ENCODE data around the gene GATAD2A.
A peak's percentile ranks its signal among the peaks of the same experiment; 100 is the strongest.

GATAD2A gene

DNA sequence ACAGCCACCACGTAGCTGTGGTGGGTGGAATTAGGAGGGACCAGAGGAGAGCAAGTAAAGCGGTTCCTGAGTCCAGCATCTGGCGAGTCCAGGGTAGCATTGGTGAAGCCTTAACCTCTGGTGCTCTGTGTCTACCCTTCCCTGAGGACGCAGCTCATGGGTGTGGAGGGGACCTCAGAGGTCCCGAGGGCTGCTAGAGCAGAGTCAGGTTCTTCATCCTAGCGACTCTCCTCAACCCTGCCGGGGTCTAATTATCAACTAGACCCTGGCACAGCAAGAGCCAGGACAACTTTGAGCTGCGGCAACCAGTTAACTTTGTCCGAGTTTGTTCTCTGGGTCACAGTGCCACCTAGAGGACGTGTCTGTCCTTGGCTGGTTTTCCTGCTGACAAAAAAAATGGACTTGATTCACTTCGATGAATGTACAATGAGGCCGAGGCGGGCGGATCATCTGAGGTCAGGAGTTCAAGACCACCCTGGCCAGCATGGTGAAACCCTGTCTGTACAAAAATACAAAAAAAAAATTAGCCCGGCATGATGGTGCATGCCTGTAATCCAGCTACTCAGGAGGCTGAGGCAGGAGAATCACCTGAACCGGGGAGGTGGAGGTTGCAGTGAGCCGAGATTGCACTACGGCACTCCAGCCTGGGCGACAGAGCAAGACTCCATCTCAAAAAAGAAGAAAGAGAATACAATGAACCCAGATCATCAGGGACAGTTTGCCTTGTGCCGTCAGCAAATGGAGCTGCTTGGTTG is 84.9 kb downstream of the GATAD2A start:
- DNase-seq, result peak; percentile 82 to 89 (median 83)

DNA sequence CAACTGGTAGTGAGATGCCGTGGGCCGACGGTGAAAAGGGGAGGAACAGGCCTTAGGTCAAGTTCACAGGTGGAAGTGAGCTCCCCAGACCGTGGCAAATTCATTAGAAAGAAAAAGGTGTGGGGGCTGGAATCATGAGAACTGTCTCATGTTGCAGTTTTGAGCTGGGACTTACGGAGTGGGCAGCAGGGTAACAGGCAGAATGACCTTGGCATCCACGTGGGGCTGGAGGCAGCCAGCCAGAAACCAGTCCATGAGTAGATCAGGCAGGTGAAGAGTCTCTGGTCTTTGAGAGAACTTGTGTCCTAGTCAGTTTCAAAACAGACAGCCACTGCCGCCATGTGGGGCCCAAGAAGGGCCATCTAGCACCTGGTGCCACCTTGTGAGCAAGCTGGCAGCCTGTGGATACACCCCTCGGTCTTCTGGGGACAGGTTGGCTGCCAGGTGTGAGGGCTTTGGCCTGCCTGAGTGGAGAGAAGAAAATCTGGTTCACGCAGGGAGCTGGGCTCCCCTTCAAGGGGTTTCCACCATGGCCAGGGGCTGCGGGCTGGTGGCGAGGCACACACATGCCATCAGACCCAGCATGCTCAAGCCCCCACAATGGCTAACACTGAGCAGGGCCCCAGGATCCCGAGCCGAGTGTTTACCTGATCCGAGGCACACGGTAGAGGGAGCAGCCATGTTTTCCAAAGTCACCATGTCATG is 86.0 kb downstream of the GATAD2A start:
- DNase-seq, result no peak

DNA sequence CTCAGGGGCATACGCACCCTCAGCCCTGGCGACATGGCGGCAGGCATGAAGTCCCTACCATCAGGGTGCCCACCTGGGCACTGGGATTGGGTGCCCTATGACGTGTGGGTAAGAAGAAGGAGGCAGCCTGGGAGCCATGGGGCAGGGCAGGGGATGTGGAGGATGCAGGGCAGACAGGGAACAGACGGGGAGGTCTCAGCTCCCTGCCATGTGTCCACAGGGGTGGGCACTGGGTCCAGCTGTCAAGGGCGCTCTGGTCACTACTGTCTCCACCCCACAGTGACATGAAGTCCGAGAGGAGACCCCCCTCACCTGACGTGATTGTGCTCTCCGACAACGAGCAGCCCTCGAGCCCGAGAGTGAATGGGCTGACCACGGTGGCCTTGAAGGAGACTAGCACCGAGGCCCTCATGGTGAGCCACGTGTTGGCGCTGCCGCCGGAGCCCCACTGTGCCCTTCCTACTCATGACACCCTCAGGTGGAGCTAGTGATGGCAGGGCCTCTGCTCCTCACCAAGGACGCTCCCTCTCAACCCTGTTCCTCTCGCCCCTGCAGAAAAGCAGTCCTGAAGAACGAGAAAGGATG is 86.6 kb downstream of the GATAD2A start:
- no peak for DNase-seq

DNA sequence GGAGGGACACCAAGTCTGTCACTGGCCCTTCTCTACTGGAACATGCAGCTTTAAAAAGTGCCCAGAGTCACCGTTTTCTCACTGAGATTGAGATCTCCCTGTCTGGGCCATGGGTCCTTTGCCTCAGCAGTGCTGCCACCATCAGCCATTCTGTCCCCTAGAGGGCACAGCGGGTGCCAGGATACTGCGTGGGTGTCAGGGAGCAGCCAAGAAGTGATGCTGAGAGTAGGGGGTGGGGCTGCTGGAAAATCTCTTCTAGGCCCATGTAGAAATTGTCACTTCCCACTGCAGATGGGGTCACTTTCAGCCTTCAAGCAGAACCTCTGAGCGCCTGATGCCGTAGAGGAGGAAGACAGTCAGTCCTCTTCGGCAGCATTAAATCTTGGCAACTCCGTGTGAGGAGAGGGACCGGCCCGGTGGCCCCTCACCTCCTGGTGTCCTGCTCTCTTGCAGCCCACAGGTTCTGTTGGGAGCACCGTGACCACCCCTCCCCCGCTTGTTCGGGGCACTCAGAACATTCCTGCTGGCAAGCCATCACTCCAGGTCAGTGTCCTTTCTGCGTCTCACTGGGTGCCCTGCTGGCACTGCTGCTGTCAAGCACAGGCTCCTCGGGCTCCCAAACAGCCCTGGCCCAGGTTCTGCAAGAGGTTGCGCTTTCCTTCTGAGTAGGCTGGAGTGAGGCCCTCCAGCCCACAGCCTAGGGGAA is 88.5 kb downstream of the GATAD2A start:
- peak; percentile 17 to 44 (median 30) for DNase-seq

DNA sequence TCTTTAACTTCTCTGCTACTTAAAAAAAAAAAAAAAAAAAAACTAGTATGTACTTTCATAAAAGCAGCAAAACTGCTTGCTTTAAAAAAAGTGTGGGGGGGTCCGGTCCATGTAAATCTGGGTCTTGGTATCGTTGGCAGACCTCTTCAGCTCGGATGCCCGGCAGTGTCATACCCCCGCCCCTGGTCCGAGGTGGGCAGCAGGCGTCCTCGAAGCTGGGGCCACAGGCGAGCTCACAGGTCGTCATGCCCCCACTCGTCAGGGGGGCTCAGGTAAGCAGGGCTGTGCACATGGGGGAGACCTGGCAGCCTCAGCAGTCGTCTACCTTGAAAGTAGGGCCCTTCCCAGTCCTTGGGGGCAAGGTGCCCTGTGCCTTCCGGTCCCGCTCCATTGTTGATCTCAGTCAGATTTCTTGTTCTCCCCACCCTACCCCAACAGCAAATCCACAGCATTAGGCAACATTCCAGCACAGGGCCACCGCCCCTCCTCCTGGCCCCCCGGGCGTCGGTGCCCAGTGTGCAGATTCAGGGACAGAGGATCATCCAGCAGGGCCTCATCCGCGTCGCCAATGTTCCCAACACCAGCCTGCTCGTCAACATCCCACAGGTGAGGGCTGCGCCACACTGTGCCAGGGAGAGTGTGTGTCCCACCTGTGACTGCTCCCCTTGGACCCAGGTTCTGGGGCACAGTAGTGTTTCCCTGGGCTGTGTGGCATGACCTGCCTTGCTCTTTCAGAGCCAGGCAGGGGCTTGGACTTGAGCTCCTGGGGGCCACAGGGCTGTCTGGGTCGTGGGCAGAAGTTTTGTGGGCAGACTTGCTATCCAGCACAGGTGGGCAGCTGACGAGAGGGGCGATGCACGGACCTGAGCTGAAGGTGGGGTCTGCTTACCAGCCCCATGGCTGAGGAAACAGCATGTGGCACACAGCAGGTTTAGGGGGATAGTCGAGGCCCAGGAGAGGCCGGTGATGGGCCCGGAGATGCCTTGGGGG is 90.4 kb downstream of the GATAD2A start:
- DNase-seq, result no peak

DNA sequence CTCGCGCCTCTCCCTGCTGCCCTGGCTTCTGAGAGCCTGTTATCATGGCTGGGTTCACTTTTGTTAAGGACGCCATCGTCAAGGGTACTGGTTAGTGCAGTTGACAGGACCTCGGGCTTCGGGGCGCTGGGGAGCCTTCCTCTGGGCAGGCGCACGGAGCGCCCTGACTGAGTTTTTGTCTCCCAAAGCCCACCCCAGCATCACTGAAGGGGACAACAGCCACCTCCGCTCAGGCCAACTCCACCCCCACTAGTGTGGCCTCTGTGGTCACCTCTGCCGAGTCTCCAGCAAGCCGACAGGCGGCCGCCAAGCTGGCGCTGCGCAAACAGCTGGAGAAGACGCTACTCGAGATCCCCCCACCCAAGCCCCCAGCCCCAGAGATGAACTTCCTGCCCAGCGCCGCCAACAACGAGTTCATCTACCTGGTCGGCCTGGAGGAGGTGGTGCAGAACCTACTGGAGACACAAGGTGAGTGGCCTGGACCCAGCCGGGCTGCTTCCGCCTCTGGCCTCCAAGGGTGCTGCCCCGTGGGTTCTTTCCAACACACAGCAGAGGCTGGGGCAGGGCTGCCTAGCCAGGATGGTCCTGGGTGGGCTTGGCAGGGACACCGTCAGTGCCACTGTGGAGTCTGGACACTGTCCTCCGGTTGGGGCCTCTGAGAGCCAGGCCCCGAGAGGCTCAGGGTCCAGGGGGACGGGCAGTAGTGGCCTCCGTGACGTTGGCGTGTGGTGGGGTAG is 92.9 kb downstream of the GATAD2A start:
- no peak for DNase-seq

DNA sequence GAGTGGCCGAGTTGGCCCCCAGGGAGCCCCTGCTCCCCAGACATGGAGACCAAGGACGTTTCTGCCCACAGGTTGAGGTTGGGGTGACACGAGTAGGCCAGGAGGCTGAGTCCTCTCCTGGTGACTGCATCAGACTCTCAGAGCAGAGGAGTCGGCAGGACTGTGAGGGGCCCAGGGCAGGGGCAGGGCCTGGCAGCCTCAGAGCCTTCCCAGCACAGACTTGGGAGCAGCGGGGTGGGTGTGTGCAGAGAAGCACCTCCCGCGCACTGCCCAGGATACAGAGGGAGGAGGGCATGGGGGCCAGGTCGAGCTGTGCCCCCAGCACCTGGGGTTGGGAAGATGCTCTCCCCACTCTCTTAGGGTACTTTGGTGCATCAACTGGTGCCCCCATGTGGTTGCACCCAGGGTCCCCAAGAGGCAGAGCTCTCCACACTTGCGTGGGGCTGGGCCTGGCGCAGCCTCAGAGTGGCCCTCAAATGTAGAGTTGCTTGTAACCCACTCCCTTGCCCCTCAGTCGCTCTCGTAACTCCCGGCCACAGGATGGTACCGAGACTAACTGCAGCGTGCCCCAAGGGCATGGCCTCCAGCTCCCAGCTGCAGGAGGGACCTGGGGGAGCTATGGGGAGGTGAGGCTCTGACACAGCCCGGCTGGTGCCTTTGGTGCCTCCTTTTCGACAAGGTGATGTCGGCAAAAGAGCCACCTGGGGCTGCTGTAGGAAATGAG is 94.0 kb downstream of the GATAD2A start:
- DNase-seq, result no peak

DNA sequence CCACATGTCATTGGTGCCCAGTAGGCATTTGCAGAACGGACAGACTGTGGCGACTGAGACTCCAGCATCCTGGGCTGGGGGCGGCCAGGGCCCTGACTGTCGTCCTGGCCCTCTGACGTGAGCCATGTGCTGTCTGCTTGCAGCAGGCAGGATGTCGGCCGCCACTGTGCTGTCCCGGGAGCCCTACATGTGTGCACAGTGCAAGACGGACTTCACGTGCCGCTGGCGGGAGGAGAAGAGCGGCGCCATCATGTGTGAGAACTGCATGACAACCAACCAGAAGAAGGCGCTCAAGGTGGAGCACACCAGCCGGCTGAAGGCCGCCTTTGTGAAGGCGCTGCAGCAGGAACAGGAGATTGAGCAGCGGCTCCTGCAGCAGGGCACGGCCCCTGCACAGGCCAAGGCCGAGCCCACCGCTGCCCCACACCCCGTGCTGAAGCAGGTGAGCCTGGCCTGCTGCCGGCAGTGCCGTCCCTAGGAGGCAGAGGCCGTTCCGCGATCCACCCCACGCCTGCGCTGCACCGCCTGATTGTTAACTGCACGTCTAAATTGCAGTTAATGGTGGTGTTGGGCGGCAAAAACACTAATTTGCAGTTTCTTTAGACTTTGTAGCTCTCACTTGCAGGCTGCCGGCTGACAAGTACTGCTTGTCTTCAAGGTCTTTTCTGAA is 95.6 kb downstream of the GATAD2A start:
- DNase-seq, result no peak

DNA sequence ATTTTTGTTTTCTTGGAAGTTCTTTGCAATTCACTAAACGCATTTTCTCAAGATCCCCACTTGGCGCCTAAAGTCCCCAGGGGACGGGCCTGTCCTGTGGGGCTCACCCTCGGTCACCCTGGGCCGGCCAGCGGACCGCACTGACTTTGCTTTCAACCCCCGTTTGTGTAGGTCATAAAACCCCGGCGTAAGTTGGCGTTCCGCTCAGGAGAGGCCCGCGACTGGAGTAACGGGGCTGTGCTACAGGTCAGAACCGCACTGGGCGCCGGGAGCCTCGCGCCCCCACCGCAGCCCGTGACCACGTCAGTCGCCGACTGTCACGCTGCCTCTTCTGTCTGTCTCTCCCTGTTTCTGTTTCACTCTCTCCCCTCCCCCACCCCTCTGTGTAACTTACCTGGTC is 96.3 kb downstream of the GATAD2A start:
- no peak for DNase-seq

DNA sequence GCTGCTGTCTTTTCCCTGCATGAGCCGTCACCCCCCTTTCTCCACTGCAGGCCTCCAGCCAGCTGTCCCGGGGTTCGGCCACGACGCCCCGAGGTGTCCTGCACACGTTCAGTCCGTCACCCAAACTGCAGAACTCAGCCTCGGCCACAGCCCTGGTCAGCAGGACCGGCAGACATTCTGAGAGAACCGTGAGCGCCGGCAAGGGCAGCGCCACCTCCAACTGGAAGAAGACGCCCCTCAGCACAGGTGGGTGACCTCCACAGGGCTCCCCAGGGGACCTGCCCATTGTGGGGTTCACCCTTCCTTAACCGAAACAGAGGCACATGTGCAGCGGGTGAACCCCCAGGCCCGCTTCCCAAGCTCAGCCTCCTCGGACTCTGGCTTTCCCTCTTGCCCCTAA is 96.8 kb downstream of the GATAD2A start:
- DNase-seq, result no peak

DNA sequence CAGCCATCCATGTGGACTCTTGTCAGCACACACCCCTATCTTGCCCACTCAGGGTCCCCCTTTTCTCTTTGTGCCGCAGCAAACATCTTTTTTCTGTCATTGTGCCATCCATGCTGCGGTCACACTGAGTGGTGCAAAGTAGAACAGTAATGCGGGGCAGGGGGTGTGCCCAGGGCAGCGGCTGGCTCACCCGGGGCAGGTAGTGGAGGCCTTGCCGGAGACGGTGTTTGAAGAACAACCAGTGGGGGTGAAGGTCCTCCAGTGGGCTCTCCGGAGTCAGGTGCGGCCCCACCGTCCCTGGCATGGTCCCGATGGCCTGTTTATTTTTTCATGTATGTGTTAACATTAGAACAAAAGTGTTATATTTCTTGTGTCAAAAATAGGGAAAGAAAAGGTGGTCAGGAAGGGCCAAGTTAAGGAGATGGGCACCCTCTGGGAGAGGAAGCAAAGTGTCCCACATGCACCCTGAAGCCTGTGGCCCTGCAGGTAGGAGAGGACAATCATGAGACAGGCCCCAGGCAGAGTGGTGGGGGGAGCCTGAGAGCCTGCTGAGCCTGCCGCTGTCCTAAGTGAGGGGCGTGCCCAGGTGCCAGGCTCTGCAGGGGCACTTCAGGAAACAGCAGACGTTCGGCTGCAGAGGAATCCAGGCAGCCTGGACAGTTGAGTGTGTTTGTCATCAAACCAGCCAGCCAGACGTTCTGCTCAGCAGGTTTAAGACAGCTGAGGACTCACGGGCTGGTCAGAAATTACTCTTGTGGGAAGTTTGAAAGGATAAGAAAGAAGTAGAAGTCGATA is 97.5 kb downstream of the GATAD2A start:
- no peak for DNase-seq

DNA sequence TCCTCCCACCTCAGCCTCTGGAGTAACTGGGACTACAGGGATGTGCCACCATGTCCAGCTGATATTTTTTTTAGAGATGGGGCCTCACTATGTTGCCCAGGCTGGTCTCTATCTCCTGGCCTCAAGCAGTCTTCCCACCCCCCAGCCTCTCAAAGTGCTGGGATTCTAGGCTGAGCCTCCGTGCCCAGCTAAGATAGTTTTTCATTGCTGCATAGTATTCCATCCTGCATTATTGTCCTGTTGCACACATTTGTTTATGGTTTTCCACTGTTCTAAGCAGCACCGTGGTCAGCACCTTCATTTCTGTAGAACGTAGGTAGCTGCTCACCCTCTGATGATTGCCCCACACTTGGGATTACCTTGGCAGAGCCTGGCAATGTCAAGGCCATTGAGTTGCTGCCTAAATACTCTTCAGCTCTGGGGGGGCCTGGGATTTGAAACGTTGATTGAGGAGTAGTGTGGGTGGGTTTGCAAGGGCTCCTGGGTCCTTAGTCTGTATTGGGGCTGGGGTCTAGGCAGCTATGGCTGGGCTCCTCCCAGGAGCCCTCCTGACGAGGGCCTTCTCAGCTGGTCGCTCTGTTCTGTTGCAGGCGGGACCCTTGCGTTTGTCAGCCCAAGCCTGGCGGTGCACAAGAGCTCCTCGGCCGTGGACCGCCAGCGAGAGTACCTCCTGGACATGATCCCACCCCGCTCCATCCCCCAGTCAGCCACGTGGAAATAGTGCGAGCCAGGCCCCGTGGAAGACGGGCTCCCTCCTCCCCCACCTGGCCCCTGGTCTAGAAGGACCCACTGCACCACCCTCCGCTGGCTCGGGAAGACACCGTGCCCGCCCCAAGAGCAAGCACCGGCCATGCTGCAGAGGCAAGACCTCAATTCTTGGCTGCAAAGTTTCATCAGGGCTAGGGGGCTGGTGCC is 99.5 kb downstream of the GATAD2A start:
- no peak for DNase-seq

DNA sequence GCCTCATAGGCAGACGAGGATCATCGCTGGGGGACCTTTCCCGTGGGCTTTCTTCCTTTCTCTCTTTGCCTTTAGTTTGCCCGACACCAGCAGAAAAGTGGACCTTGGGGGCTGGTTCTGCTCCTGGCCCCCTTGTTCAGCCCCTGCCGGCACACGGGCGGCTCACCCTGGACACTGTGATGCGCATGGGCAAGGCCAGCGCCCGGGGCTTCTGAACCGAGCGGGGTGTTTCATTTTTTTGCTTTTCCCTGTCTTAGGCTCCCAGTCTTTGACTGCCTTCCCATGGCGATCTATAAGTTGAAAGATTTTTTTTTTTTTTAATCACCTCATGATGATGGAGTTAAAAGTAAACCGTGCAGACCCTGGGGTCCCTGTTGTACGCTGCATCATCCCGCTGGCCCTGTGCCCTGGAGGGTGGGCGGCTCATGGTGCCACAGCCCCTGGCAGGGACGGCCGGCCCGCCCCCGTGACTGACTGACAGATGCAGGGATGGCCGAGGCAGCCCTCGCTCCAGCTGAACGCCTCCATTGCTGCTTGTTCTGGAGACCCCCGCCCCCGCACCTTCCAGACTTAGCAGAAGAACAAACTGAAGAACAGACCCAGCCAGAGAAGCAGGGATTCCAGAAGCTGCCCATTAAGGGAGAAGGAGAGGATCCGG is 100.3 kb downstream of the GATAD2A start:
- no peak for DNase-seq

DNA sequence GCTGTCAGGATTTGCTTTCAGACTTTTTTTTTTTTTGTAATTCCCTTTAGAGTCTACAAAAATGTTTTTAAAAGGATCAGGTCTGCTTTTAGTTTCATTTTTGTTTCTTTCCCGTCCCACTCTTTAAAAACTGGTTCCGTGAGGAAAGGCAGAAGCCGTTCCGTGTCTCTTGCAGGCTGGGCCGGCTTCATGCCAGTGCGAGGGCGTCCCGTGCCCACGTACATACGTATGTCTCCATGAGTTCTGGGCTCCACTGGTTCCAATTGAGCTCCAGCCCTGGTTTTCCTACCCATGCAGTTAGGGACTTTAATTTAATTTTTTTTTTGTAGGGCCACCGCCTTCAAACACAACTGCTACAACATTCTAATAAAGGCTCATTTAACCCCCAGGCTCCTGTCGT is 101.1 kb downstream of the GATAD2A start:
- DNase-seq, result no peak

DNA sequence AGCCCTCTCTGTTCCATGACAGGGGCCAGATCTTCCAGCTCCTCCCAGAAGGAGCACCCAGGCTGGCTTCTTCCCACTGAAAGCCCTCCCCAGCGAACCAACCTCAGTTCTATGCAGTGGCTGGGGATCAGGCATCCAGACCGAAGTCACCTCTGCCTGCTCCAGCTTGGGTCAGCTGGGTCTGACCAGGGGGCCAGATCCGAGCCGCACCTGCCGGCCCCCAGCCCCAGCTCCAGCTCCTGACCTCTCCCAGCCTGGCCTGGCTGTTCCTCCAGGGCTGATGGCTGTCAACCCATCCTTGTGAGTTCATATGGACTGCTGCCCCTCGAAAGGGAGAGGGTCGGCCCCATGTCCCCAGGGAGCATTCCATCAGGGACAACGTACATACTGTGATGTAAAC is 101.9 kb downstream of the GATAD2A start:
- DNase-seq, result no peak

DNA sequence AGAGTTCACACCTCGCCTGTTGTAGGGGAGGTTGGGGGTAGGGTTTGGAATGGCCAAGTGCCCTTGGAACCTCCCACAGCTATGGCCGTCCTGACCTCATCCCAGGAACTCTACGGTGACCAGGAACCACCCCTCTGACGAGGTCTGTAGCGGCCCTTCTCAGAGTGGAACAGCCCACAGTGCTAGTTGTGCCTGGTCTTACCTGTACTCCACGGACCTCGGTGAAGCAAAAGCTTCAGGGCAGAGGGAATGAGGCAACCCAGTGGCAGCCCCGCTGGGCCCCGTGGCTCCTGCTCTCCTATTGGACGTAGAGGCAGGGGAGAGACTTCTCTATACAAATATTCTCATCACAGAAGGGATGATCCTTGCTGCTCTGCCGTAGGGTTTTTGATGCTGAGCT is 102.7 kb downstream of the GATAD2A start:
- no peak for DNase-seq

DNA sequence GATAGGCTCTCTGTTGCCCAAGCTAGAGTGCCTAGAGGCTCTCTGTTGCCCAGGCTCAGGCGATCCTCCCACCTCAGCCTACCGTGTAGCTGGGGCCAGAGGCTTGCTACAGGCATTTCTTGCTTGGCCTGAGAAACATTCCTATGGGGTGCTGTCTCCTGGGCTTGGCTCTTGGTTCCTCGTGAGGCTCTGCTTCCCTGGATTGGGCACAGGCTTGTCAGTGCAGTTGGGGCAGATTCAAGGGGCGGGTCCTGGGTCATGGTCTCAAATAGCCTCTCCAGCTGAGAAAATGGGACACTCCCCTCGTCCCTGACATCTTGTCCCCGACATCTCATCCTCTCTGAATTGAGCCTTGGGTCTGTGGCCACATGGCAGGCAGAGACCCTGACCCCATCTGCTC is 105.0 kb downstream of the GATAD2A start:
- DNase-seq, result no peak

DNA sequence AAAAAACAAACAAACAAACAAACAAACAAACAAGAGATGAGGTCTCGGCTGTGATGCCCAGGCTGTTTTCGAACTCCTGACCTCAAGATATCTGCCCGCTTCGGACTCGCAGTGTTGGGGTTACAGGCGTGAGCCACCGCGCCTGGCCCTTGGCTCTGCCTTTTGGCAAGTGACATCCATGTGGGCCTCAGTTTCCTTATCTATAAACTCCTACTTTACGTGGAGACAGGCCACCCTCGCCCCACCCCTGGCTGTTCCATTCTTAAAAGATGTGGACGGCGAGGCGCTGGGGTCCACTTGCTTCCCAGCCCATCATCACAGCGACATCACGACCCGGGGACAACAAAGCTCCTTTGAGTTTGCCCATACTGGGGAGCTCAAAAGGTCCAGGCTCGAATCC is 108.2 kb downstream of the GATAD2A start:
- no peak for DNase-seq

Measured in suppressor macrophage (primary cell).